GM12891 (cell line): ENCODE measurements around the gene STAT3.

ENCODE experiments used
- POLR2A ChIP-seq: IDR thresholded peaks from 2 replicates; pipeline ENCODE4 v1.6.1; 2011; ENCODE audit warnings: low read depth, low read length, control low read depth
- POLR2AphosphoS5 ChIP-seq: IDR thresholded peaks from 2 replicates; pipeline ENCODE4 v1.6.1; 2011; ENCODE audit warnings: low read depth, low read length, control low read depth

DNA sequence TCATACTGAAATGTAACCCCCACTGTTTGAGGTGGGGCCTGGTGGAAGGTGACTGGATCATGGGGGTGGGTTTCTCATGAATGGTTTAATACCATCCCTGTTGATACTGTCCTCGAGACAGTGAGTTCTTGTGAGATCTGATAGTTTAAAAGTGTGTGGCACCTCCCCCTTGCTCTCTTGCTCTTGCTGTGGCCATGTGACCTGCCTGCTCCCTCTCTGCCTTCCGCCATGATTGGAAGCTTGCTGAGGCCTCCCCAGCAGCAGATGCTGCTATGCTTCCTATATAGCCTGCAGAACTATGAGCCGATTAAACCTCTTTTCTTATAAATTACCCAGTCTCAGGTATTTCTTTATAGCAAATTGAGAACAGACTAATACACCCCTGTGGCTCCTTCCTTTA is 40.6 kb downstream of the STAT3 start:
- no peak for TF ChIP-seq POLR2A
- TF ChIP-seq POLR2AphosphoS5 = no peak
